GM18508 (cell line): ENCODE measurements around the gene SAFB2.

Experiments used
- ATAC-seq: cut with Tn5 transposase; IDR thresholded peaks from one replicate; pipeline ENCODE4 v1.9.1; 2021; ENCODE audit warnings: moderate number of reproducible peaks; ENCODE audit not compliant: insufficient read depth, unreplicated experiment

The SAFB2 gene

GRCh38 chr19:5553892-5554291 is 68.7 kb downstream of the SAFB2 start:
- ATAC-seq = no peak

GRCh38 chr19:5547881-5548280 is 74.7 kb downstream of the SAFB2 start:
- no peak for ATAC-seq

DNA sequence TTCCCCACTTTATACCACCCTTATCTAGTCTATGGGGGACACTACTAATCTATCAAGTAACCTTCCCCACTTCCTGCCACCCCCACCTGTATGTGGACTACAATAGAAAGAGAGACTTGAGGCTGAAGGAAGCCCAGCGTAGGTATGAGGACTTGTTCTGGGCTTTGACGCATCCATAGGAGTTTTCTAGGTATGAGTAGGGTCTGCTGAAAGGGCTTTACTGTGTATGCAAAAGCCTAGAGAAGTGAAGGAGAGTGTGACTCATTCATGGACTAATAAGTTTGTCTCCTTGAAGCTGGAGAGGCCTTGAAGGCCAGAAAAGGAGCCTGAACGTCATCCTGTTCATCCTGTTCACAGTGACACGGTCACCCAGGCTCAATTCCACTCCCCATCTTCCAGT is 76.6 kb downstream of the SAFB2 start:
- no peak for ATAC-seq

DNA sequence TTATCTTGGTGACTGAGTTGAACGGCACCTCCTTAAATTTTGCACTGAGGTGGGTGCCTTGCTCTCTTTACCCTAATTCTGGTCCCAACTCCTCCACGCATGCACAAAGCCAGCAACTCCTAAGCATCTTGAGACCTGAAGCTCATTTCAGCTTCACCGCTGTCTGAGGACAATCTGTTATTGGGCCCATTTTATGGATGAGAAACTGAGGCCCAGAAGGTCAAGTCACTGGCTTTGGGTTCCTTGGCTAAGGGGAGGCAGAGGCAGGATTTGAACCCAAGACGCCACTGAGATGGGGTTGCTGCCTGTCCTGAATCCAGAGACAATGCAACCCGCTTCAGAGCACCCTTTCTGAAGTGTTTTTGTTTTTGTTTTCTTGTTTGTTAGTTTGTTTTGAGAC is 77.5 kb downstream of the SAFB2 start:
- no peak for ATAC-seq

GRCh38 chr19:5542665-5543064 is 79.9 kb downstream of the SAFB2 start:
- no peak for ATAC-seq

DNA sequence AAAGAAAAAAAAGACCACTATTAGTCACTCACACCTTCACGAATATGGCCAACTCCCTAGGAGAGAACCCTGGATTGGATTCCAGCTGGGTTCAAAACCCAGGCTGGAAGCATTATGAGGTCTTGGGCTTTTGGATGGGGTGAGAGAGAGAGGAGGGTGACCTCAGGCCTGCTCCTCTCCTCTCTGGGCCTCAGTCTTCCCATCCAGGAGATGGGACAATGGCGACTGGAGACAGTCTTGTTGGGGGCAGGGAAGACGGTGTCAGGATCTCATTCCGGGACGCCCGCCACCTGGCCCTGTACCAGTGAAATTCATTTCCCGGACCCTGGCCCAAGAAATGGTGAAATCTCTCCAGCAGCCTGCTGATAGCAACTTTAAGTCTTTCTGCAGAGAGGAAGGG is 81.1 kb downstream of the SAFB2 start:
- ATAC-seq = no peak

- ATAC-seq = no peak
These were observed 82.4 kb downstream of the SAFB2 start for GRCh38 chr19:5540208-5540607.

GRCh38 chr19:5537870-5538269 is 84.7 kb downstream of the SAFB2 start:
- ATAC-seq = no peak
